Measurements from ENCODE around the gene NPFFR1. TPM values are rescaled to one million over a fixed set of nuclear protein-coding genes. Genes with fewer than 3 reads are reported as not detected.

NPFFR1 gene
- total RNA-seq, 1 experiment from 2014 or later, result not detected

DNA sequence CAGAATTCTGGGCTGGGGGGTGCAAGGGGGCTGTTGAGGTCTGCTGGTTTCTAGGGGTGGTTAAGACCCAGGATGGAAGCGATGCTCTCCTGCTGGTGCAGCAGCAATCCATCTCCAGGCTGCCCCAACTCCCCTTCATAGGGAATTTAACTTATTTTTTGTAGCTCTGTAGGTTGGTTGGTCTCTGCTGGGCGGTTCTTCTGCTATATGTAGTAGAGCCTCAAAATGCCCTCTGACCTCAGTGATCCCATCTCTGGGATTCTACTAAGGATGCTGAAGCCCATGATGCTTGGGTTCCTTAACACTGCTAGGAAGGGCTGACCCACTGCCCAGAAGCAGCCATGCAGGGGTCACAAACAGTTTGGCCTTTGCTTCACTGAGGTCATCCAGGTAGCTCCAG, 49.5 kb upstream of the NPFFR1 start:
- H2BK120ac ChIP-seq (ENCODE audit: low read depth, low read length, poor library complexity, severe bottlenecking), result no peak overlapping the region
- H3K9ac ChIP-seq (ENCODE audit: extremely low read depth, insufficient read length, low read length), result no peak overlapping the region
- no peak overlapping the region for H4K8ac ChIP-seq (replicated peaks; ENCODE audit: insufficient read length, low read depth, low read length)
- no peak overlapping the region for H2AFZ ChIP-seq (ENCODE audit: low read length)
- Mint-ChIP-seq H3K27ac (no peak overlapping the region), H3K9me3 (no peaks in the 10 kb centered on the region), H3K27me3 (ENCODE audit: low read depth) (no peaks in the 10 kb centered on the region; the same call in 1 of the 2 replicates), H3K36me3 (ENCODE audit: insufficient read depth in 1 of 3, low read depth in 3 of 3) (peaks cover 2 to 10% (median 5%) of the 10 kb centered on the region in 3 experiments; a peak in 4 of 7 replicates), H3K4me1 (peaks cover 19 to 24% of the 10 kb centered on the region in 2 experiments), H3K4me3 (no peak overlapping the region)
- no peaks in the 10 kb centered on the region for H4K20me1 ChIP-seq (ENCODE audit: control insufficient read depth, insufficient read depth, insufficient read length)
- H2AK5ac ChIP-seq (ENCODE audit: insufficient read length, low read length), result no peak overlapping the region
- H4K91ac ChIP-seq (ENCODE audit: insufficient read length, low read depth, low read length), result no peak overlapping the region
- no peak overlapping the region for H3K14ac ChIP-seq (ENCODE audit: insufficient read depth, low read length)
- no peak overlapping the region for H3K4me2 ChIP-seq (ENCODE audit: insufficient read depth, insufficient read length, low read length)
- H3K18ac ChIP-seq (ENCODE audit: insufficient read length, low read depth, low read length), result no peak overlapping the region
- no CpG with 5 or more reads among the region's 2 CpGs for WGBS (ENCODE audit: extremely low coverage, insufficient read length, low lambda C conversion rate)
- H3K23me2 ChIP-seq (ENCODE audit: insufficient read length, low read depth, low read length, poor library complexity, severe bottlenecking), result no peaks in the 10 kb centered on the region
- TF ChIP-seq, protein P1, sequence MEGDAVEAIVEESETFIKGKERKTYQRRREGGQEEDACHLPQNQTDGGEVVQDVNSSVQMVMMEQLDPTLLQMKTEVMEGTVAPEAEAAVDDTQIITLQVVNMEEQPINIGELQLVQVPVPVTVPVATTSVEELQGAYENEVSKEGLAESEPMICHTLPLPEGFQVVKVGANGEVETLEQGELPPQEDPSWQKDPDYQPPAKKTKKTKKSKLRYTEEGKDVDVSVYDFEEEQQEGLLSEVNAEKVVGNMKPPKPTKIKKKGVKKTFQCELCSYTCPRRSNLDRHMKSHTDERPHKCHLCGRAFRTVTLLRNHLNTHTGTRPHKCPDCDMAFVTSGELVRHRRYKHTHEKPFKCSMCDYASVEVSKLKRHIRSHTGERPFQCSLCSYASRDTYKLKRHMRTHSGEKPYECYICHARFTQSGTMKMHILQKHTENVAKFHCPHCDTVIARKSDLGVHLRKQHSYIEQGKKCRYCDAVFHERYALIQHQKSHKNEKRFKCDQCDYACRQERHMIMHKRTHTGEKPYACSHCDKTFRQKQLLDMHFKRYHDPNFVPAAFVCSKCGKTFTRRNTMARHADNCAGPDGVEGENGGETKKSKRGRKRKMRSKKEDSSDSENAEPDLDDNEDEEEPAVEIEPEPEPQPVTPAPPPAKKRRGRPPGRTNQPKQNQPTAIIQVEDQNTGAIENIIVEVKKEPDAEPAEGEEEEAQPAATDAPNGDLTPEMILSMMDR (conservative IDR thresholded peaks at IDR 0.05), result no peak
- H3K56ac ChIP-seq (ENCODE audit: insufficient read length, low read depth, low read length), result no peak overlapping the region
- H3K23ac ChIP-seq (ENCODE audit: insufficient read length, low read depth, low read length), result no peak overlapping the region
- no peak overlapping the region for H3K27ac ChIP-seq (ENCODE audit: insufficient read length, low read depth, low read length)
- no peak for DNase-seq
- H2BK12ac ChIP-seq (ENCODE audit: insufficient read length, low read depth, low read length), result no peak overlapping the region
- H2BK20ac ChIP-seq (ENCODE audit: low read depth, low read length, poor library complexity, severe bottlenecking), result no peak overlapping the region
- no peak overlapping the region for H3T11ph ChIP-seq (ENCODE audit: low read length)
- no peak overlapping the region for H2BK5ac ChIP-seq (ENCODE audit: insufficient read length, low read length)
- no peaks in the 10 kb centered on the region for H3K27me3 ChIP-seq (ENCODE audit: insufficient read depth, low read length)
- H3K79me1 ChIP-seq (ENCODE audit: insufficient read depth, low read depth, low read length, poor library complexity, severe bottlenecking), result no peaks in the 10 kb centered on the region
- H2BK15ac ChIP-seq (ENCODE audit: low read depth, low read length), result no peak overlapping the region
- H3K4me1 ChIP-seq (ENCODE audit: insufficient read depth, low read length), result no peaks in the 10 kb centered on the region; the same call in 1 of the 2 replicates
- H3K79me2 ChIP-seq (ENCODE audit: insufficient read depth, low read length), result no peaks in the 10 kb centered on the region
- no peak overlapping the region for H3K4ac ChIP-seq (ENCODE audit: low read depth, low read length)
- H4K5ac ChIP-seq (ENCODE audit: insufficient read length, low read depth, low read length), result no peak overlapping the region
- no peaks in the 10 kb centered on the region for H3K9me3 ChIP-seq (ENCODE audit: control insufficient read depth, low read depth, low read length)
